Activated T-cell treated with anti-CD3 and anti-CD28 coated beads, Interleukin-2, amount 50 U/mL, for 4 hours (primary cell): ENCODE measurements around the gene SFXN3. TPM values are rescaled to one million over a fixed set of nuclear protein-coding genes. Genes with fewer than 3 reads are reported as not detected.

Experiments
- ATAC-seq, 2 donors: fragments of 200-7000 bp; cut with Tn5 transposase; one replicate each; pipeline ENCODE4 v1.10.0; 2021
- DNase-seq: peaks from one replicate; pipeline ENCODE4 v3.0.0-alpha.2; 2020
- H3K27me3 Mint-ChIP-seq: one replicate; pipeline ENCODE4 v1.8.0; 2021; ENCODE audit warnings: low read depth, mixed read lengths
- H3K36me3 Mint-ChIP-seq: one replicate; pipeline ENCODE4 v1.8.0; 2022; ENCODE audit warnings: mixed read lengths; ENCODE audit not compliant: insufficient read depth
- H3K4me1 Mint-ChIP-seq: one replicate; pipeline ENCODE4 v1.8.0; 2021; ENCODE audit warnings: low read depth, mixed read lengths
- H3K4me3 Mint-ChIP-seq: one replicate; pipeline ENCODE4 v1.8.0; 2021; ENCODE audit warnings: mild to moderate bottlenecking, moderate library complexity, mixed read lengths
- H3K9me3 Mint-ChIP-seq: one replicate; pipeline ENCODE4 v1.8.0; 2021; ENCODE audit warnings: mixed read lengths
- total RNA-seq, 3 donors: library from RNA; stranded (reverse); gene quantifications; one replicate each; pipeline ENCODE4 v1.2.1, GENCODE V29; 2021

SFXN3 gene
- total RNA-seq, 3 donors from 2014 or later = 8.7 to 9.8 (median 9.7) TPM

DNA sequence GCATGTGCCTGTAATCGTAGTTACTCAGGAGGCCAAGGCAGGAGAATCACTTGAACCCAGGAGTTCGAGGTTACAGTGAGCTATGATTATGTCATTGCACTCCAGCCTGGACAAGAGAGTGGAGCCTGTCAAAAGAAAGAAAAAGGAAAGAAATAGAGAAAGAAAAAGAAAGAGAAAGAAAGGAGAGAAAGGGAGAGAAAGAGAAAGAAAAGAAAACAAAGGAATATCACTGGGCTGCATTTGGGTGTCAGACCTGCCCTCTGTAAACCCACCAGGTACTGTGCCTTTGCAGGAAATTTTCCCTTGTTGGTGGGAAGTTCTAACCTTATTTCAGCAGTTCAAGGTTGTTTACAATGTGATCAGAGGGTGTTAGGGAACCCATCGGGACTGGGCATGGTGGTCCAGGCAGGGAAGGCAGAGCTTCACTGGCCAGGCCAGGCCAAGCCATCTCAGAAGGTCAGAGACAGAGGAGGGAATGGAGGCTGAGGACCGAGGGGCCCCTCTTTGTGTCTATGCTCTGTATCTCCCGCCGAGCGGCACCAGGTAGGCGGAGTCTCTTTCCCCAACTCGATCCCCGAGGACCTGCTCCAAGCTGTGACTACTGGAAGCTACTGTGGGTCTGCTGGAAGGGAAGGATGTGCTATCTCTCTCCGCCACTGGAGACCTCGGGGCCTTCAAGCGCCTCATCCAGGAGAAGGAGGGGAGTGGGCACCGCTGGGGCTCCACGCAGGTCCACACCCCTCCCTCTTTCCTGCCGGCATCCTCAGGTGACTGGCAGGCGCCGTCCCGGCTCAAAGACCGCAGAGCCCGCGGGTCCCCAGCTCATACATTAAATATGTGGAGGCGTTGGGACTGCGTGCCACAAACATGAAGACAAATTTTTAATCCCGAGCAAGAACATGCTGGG, 15.6 kb downstream of the SFXN3 start:
- peaks cover 26% of the 10 kb centered on the region for H3K4me1 Mint-ChIP-seq
- H3K9me3 Mint-ChIP-seq = no peaks in the 10 kb centered on the region
- H3K36me3 Mint-ChIP-seq = no peaks in the 10 kb centered on the region
- H3K4me3 Mint-ChIP-seq = no peak overlapping the region
- H3K27me3 Mint-ChIP-seq = peaks cover 47% of the 10 kb centered on the region
- no peak for DNase-seq
- ATAC-seq = no peak

DNA sequence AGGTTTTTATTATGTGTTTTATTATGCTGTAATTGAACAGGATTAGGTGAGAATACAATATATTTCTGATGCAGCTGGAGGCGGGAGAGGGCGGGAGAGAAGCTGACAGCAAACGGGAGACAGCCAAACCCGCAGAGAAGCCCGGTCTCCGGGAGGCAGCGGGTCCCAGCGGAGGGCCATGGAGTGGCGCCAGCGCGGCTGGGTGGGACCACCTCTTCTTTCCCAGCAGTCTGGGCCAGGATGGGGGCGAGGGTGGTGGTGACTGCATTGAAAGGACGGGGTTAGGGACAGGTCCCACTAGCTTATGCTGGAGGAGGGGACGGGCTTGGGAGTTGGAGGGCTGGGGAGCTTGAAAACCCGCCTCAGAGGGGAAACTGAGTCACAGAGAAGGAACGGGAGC, 16.2 kb downstream of the SFXN3 start:
- H3K4me1 Mint-ChIP-seq = peaks cover 21% of the 10 kb centered on the region
- DNase-seq = no peak
- no peaks in the 10 kb centered on the region for H3K36me3 Mint-ChIP-seq
- no peak for ATAC-seq
- H3K4me3 Mint-ChIP-seq = no peak overlapping the region
- H3K27me3 Mint-ChIP-seq = peaks cover 47% of the 10 kb centered on the region
- H3K9me3 Mint-ChIP-seq = no peaks in the 10 kb centered on the region

DNA sequence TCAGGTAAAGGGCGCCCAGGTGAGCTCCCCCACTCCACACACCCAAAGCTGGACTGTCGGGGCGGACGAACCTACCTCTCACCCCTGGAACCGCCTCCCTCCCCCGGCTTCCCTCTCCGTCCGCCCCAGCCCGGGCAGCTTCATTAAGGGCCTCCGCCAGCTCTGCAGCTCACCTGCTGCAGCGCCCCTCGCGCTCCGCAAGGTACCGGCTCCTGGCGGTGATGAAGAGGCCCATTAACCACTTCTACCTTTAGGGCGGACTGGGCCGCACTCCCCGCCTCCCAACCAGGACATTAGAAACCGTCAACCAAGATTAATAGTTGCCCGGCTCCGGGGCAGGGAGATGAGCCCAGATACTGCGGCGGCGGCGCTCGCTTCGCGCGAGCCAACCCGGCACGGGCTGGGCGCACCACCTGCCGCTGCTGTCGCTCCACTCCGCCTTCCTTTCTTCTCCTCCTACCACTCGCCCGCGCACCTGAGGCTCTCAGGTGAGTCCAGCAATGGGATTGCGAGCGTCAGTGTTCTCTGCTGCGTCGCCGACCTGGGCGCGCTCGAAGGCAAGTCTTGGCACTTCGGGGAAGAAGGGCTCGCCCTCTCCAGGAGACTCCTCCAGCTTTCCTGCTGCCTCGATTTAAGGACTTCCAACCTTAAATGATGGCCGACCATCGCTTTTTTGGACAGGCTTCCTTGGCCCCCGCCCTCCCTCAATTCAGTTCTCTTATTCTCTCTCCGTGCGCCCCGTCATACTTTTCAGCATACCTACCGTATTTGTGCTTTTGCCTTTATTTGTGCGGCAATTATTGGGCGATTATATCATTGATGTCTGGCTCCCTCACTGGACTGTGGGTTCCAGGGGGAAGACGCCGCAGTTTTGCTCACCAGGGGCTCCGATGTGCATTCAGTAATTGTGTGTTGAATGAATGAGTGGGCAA, 17.2 kb downstream of the SFXN3 start:
- ATAC-seq = no peak
- H3K4me1 Mint-ChIP-seq = peaks cover 12% of the 10 kb centered on the region
- no peak for DNase-seq
- H3K9me3 Mint-ChIP-seq = no peaks in the 10 kb centered on the region
- H3K36me3 Mint-ChIP-seq = no peaks in the 10 kb centered on the region
- H3K4me3 Mint-ChIP-seq = no peak overlapping the region
- peaks cover 47% of the 10 kb centered on the region for H3K27me3 Mint-ChIP-seq

DNA sequence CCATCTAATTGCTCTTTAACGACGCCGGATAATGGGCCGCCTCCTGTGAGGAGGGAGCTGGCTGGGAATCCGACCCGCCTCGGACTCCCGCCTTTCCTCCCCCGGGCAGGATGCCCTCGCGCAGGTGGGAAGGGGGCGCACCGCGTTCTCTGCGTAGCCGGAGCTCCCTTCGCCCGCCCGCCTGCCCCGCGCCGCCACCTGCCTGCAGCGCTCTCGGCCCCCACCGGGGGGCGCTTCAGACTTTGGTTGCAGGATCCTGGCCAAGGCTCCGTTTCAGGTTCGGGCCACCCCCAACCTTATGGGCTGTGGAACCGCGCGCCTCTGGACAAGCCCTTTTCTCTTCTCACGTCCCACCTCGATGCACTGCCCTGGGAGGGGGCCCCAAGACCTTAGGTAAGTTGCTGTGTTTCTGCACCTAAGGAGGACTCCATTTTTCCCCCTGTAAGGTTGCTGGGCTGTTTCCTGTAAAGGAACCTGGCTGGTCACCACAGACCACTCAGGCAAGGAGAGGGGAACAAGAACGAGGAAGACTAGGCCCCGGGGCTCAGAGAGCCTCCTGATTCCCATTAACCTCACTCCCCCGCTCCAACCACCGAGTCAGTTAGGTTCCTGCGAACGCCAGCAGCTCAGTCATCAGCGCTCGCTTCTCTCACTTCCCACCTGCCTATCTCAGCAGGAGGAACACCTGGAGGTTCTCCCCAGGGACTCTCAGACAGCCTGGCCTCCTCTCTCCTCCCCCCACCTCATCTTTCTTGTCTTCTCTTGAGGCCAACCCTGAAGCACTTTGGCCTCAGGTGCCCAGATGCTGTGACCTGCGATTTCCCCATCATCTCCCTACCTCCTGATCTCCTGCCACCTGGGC, 19.4 kb downstream of the SFXN3 start:
- Mint-ChIP-seq H3K4me1 (peaks cover 7% of the 10 kb centered on the region), H3K27me3 (peaks cover 47% of the 10 kb centered on the region), H3K4me3 (no peak overlapping the region), H3K36me3 (no peaks in the 10 kb centered on the region), H3K9me3 (no peaks in the 10 kb centered on the region)
- ATAC-seq (peak; percentile 90 to 95), DNase-seq (peak; percentile 73)

DNA sequence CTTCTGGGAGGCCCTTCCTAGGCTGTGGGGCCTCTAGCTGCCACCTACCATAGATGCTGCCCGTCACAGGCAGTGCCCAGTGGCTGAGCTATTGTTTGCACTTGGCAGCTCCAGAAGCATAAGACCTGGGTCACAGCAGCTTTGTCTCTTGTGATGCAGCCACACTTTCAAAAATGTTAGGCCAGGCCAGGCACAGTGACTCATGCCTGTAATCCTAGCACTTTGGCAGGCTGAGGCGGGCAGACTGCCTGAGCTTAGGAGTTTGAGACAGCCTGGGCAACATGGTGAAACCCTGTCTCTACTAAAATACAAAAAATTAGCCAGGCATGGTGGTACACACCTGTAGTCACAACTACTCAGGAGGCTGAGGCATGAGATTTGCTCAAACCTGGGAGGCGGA, 21.3 kb downstream of the SFXN3 start:
- H3K36me3 Mint-ChIP-seq = no peaks in the 10 kb centered on the region
- H3K9me3 Mint-ChIP-seq = no peaks in the 10 kb centered on the region
- H3K4me3 Mint-ChIP-seq = no peak overlapping the region
- no peak for DNase-seq
- H3K4me1 Mint-ChIP-seq = peaks cover 7% of the 10 kb centered on the region
- no peak for ATAC-seq
- H3K27me3 Mint-ChIP-seq = peaks cover 37% of the 10 kb centered on the region

GRCh38 chr10:101053516-101053915, 22.5 kb downstream of the SFXN3 start:
- DNase-seq (no peak), ATAC-seq (no peak)
- no peaks in the 10 kb centered on the region for H3K36me3 Mint-ChIP-seq
- no peak overlapping the region for H3K4me3 Mint-ChIP-seq
- peaks cover 4% of the 10 kb centered on the region for H3K4me1 Mint-ChIP-seq
- H3K27me3 Mint-ChIP-seq = peaks cover 26% of the 10 kb centered on the region
- no peaks in the 10 kb centered on the region for H3K9me3 Mint-ChIP-seq

DNA sequence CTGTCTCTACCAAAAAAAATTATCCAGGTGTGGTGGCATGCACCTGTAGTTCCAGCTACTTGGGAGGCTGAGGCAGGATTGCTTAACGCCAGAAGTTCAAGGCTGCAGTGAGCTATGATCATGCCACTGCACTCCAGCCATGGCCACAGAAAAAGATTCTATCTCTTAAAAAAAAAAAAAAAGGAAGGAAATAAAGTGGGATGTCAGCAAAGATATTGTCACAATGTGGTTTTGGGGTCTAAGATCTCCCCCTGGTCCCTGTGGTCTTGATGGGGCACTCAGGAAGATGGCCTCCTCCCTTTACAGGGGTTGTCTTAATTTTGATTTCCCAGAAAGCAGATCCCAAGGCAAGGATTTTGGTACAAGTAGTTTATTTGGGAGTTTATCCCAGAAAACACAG, 23.3 kb downstream of the SFXN3 start:
- Mint-ChIP-seq H3K36me3 (no peaks in the 10 kb centered on the region), H3K9me3 (no peaks in the 10 kb centered on the region), H3K4me3 (no peak overlapping the region), H3K27me3 (peaks cover 17% of the 10 kb centered on the region), H3K4me1 (no peaks in the 10 kb centered on the region)
- DNase-seq (no peak), ATAC-seq (no peak)

- Mint-ChIP-seq H3K9me3 (no peaks in the 10 kb centered on the region), H3K4me1 (peaks cover 2% of the 10 kb centered on the region), H3K27me3 (peaks cover 12% of the 10 kb centered on the region), H3K36me3 (no peaks in the 10 kb centered on the region), H3K4me3 (no peak overlapping the region)
- DNase-seq = no peak
- ATAC-seq = no peak
Observed at GRCh38 chr10:101054876-101055275, 23.8 kb downstream of the SFXN3 start.

DNA sequence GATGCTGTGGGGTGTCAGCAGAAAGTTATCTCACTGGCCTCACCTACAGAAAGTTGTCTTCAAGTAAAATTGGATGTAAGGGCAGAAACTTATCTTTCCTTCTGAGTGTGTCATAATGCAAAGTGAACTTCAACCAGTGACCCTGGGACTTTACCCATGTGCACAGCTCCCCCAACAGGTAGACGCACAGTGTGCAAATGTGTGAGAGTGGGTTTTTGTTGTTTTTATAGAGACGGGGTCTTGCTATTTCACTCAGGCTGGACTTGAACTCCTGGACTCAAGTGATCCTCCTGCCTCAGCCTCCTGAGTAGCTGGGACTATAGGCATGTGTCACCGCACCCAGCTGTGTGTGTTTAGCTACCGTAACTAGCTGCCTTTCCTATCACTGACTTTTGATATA, 24.4 kb downstream of the SFXN3 start:
- Mint-ChIP-seq H3K4me1 (peaks cover 5% of the 10 kb centered on the region), H3K4me3 (no peak overlapping the region)
- no peak for ATAC-seq

GRCh38 chr10:101056365-101057151, 25.5 kb downstream of the SFXN3 start:
- no peak for DNase-seq
- no peaks in the 10 kb centered on the region for H3K36me3 Mint-ChIP-seq
- ATAC-seq = no peak
- H3K9me3 Mint-ChIP-seq = no peaks in the 10 kb centered on the region
- H3K27me3 Mint-ChIP-seq = no peaks in the 10 kb centered on the region
- peaks cover 9% of the 10 kb centered on the region for H3K4me1 Mint-ChIP-seq
- H3K4me3 Mint-ChIP-seq = no peak overlapping the region

More for the DNA sequence above, 24.4 kb downstream of the SFXN3 start:
- Mint-ChIP-seq H3K27me3 (peaks cover 10% of the 10 kb centered on the region), H3K36me3 (no peaks in the 10 kb centered on the region), H3K9me3 (no peaks in the 10 kb centered on the region)
- no peak for DNase-seq

GRCh38 chr10:101060036-101060950, 29.3 kb downstream of the SFXN3 start:
- DNase-seq (peak; percentile 89), ATAC-seq (peak; percentile 74 to 81)
- peaks cover 25% of the 10 kb centered on the region for H3K4me1 Mint-ChIP-seq
- peak overlapping the region; percentile 95 for H3K4me3 Mint-ChIP-seq
- peaks cover 19% of the 10 kb centered on the region for H3K27me3 Mint-ChIP-seq
- H3K9me3 Mint-ChIP-seq = no peaks in the 10 kb centered on the region
- no peaks in the 10 kb centered on the region for H3K36me3 Mint-ChIP-seq

DNA sequence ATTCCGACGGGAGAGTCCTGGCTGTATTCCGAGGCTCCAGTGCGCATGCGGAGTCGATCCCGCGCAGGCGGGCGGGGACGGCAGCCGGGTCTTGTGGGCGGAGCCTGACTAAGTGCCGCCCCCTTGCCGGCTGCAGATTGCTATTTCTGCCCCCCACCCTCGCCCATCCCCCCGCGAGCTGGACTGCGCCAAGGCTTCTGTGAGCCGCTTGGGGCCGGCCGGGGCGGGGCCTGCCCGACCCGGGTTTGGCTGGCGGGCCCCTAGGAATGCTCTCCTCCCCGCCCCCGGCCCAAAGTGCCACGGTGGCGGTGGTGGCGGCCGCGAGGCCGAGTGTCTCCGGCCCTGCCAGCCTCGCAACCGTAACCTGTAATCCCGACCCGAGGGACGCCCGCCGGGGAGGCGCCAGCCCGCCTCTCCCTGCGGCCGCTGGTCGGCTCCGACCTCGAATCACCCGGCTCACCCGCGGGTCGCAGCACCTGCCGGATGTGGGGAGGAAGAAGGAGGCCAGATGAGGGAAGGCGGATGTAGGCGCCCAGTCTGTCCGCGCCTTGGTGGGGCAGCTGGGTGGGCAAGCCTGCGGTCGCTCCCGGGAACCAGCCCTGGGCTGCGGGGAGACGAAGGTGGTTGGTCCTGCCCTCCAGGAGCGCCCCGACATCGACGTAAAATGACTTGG, 30.1 kb downstream of the SFXN3 start:
- peak; percentile 76 to 78 for ATAC-seq
- H3K27me3 Mint-ChIP-seq = peaks cover 27% of the 10 kb centered on the region
- H3K36me3 Mint-ChIP-seq = no peaks in the 10 kb centered on the region
- H3K9me3 Mint-ChIP-seq = no peaks in the 10 kb centered on the region
- peaks cover 28% of the 10 kb centered on the region for H3K4me1 Mint-ChIP-seq
- peak overlapping the region; percentile 95 for H3K4me3 Mint-ChIP-seq
- peak; percentile 87 for DNase-seq
